Neural progenitor cell (in vitro differentiated cells): Measurements from ENCODE around the gene SYCN.

Experiments used
- EZH2 ChIP-seq: fragments of 200-600 bp; sonication (generic); IDR thresholded peaks from 2 replicates; pipeline ENCODE4 v1.6.1; 2017; ENCODE audit warnings: antibody characterized with exemption, mild to moderate bottlenecking, moderate library complexity
- TF ChIP-seq, protein P1 (sequence below): fragments of 200-600 bp; sonication (generic); IDR thresholded peaks from 2 replicates; pipeline ENCODE4 v1.5.1; 2017; ENCODE audit warnings: antibody characterized with exemption, mild to moderate bottlenecking

- TF ChIP-seq, protein P1, sequence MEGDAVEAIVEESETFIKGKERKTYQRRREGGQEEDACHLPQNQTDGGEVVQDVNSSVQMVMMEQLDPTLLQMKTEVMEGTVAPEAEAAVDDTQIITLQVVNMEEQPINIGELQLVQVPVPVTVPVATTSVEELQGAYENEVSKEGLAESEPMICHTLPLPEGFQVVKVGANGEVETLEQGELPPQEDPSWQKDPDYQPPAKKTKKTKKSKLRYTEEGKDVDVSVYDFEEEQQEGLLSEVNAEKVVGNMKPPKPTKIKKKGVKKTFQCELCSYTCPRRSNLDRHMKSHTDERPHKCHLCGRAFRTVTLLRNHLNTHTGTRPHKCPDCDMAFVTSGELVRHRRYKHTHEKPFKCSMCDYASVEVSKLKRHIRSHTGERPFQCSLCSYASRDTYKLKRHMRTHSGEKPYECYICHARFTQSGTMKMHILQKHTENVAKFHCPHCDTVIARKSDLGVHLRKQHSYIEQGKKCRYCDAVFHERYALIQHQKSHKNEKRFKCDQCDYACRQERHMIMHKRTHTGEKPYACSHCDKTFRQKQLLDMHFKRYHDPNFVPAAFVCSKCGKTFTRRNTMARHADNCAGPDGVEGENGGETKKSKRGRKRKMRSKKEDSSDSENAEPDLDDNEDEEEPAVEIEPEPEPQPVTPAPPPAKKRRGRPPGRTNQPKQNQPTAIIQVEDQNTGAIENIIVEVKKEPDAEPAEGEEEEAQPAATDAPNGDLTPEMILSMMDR: no peak
- TF ChIP-seq EZH2: no peak
Observed at GRCh38 chr19:39238944-39239343, 34.9 kb upstream of the SYCN start.
